IMR-90 (cell line): Measurements from ENCODE around the gene STXBP2. TPM values are rescaled to one million over a fixed set of nuclear protein-coding genes. Genes with fewer than 3 reads are reported as not detected.

Experiments used
- ATAC-seq: fragments of 200-7000 bp; cut with Tn5 transposase; 2 replicates; pipeline ENCODE4 v1.9.1; 2020; ENCODE audit warnings: low read depth, mild to moderate bottlenecking, moderate library complexity
- BruUV-seq: library from RNA; stranded (reverse); fragments of 400-500 nt; replicated peaks from 2 replicates; lab custom pipeline; 2021; lab: Mats Ljungman, UMichigan
- CTCF ChIA-PET: fragments of 300-600 bp; formaldehyde crosslinking; extraction: SDS; loops from one replicate; lab custom pipeline; 2021; ENCODE audit warnings: antibody characterized with exemption; lab: Yijun Ruan, JAX
- POLR2A ChIA-PET: fragments of 300-600 bp; sonication (Branson Sonifier 250); formaldehyde crosslinking; loops from one replicate; lab custom pipeline; 2022; ENCODE audit warnings: antibody characterized with exemption; ENCODE audit not compliant: unreplicated experiment; lab: Charles Lee
- DNase-seq: peaks from one replicate; pipeline ENCODE4 v3.0.0; 2013
- H2AFZ ChIP-seq: replicated peaks from 2 replicates; pipeline ENCODE3; 2013; ENCODE audit warnings: low read length, mild to moderate bottlenecking; ENCODE audit not compliant: poor library complexity
- H2AK5ac ChIP-seq: 2 replicates; pipeline ENCODE4 v1.6.1; 2013; ENCODE audit warnings: low read depth, low read length, inconsistent platforms
- H2AK9ac ChIP-seq: replicated peaks from 2 replicates; pipeline ENCODE3; 2013; ENCODE audit warnings: mild to moderate bottlenecking, low read depth, low read length, moderate library complexity; ENCODE audit not compliant: poor library complexity
- H2BK120ac ChIP-seq: 2 replicates; pipeline ENCODE4 v1.6.1; 2013; ENCODE audit warnings: low read depth, low read length, inconsistent platforms
- H2BK15ac ChIP-seq: 3 replicates; pipeline ENCODE4 v1.6.1; 2013; ENCODE audit warnings: low read depth, low read length, inconsistent platforms
- H2BK20ac ChIP-seq: 2 replicates; pipeline ENCODE4 v1.6.1; 2013; ENCODE audit warnings: low read depth, mild to moderate bottlenecking, inconsistent platforms, low read length, moderate library complexity
- H2BK5ac ChIP-seq: 2 replicates; pipeline ENCODE4 v1.6.1; 2013; ENCODE audit warnings: mild to moderate bottlenecking, low read depth, low read length, inconsistent platforms; ENCODE audit not compliant: poor library complexity, severe bottlenecking
- H3K14ac ChIP-seq: replicated peaks from 2 replicates; pipeline ENCODE4 v1.6.1; 2013; ENCODE audit warnings: low read depth, low read length, inconsistent platforms
- H3K18ac ChIP-seq: 2 replicates; pipeline ENCODE4 v1.6.1; 2013; ENCODE audit warnings: low read depth, low read length, control low read depth
- H3K23ac ChIP-seq: 2 replicates; pipeline ENCODE4 v1.6.1; 2013; ENCODE audit warnings: low read depth, low read length, inconsistent platforms
- H3K27ac ChIP-seq: 2 replicates; pipeline ENCODE4 v1.5.1; 2013; ENCODE audit warnings: mild to moderate bottlenecking, control low read depth, low read length; ENCODE audit not compliant: insufficient read depth
- H3K27me3 ChIP-seq: 2 replicates; pipeline ENCODE4 v1.6.1; 2013; ENCODE audit warnings: low read length; ENCODE audit not compliant: control insufficient read depth, insufficient read depth
- H3K36me3 ChIP-seq: 2 replicates; pipeline ENCODE4 v1.6.1; 2013; ENCODE audit warnings: low read length, mixed read lengths; ENCODE audit not compliant: control insufficient read depth, insufficient read depth
- H3K4ac ChIP-seq: 2 replicates; pipeline ENCODE4 v1.6.1; 2013; ENCODE audit warnings: low read depth, low read length, inconsistent platforms
- H3K4me1 ChIP-seq: 2 replicates; pipeline ENCODE4 v1.6.1; 2013; ENCODE audit warnings: low read length, mixed read lengths; ENCODE audit not compliant: control insufficient read depth, insufficient read depth
- H3K4me2 ChIP-seq: 2 replicates; pipeline ENCODE4 v1.6.1; 2013; ENCODE audit warnings: low read depth, mild to moderate bottlenecking, control low read depth, low read length, moderate library complexity
- H3K4me3 ChIP-seq: 2 replicates; pipeline ENCODE4 v1.5.1; 2013; ENCODE audit warnings: low read depth, mild to moderate bottlenecking, control low read depth, low read length, moderate library complexity; ENCODE audit not compliant: insufficient read depth
- H3K56ac ChIP-seq: 2 replicates; pipeline ENCODE4 v1.6.1; 2013; ENCODE audit warnings: low read length, inconsistent platforms; ENCODE audit not compliant: insufficient read depth; ENCODE audit errors: extremely low read depth
- H3K79me1 ChIP-seq, 2 experiments: 2 replicates each; pipeline ENCODE4 v1.6.1; 2013; ENCODE audit warnings: low read length in 2 of 2, inconsistent platforms in 1 of 2, low read depth in 1 of 2
- H3K9ac ChIP-seq: 2 replicates; pipeline ENCODE4 v1.6.1; 2013; ENCODE audit warnings: low read depth, low read length, control low read depth
- H3K9me1 ChIP-seq: 2 replicates; pipeline ENCODE4 v1.6.1; 2013; ENCODE audit warnings: low read length, inconsistent platforms; ENCODE audit not compliant: insufficient read depth
- H3K9me3 ChIP-seq: 2 replicates; pipeline ENCODE4 v1.6.1; 2013; ENCODE audit warnings: low read length; ENCODE audit not compliant: control insufficient read depth, insufficient read depth
- H4K20me1 ChIP-seq: 2 replicates; pipeline ENCODE4 v1.6.1; 2013; ENCODE audit warnings: low read length, inconsistent platforms; ENCODE audit not compliant: insufficient read depth
- H4K5ac ChIP-seq: 2 replicates; pipeline ENCODE4 v1.6.1; 2013; ENCODE audit warnings: mild to moderate bottlenecking, low read depth, low read length, control low read depth
- H4K8ac ChIP-seq, 2 experiments: 2 replicates each; pipeline ENCODE4 v1.6.1; 2013; ENCODE audit warnings: low read depth in 2 of 2, low read length in 2 of 2, control low read depth in 1 of 2, inconsistent platforms in 1 of 2
- H4K91ac ChIP-seq: 2 replicates; pipeline ENCODE4 v1.6.1; 2013; ENCODE audit warnings: low read depth, low read length, inconsistent platforms; ENCODE audit not compliant: insufficient read depth
- RAD21 ChIP-seq: IDR thresholded peaks from 2 replicates; pipeline ENCODE4 v1.6.1; 2012; ENCODE audit warnings: low read length, improper control_type of control experiment
- WGBS, 2 experiments: methylation state at CpG; one replicate each; pipeline versions ENCODE4 v1.1.5 to v1.1.7; 2013; ENCODE audit warnings: missing lambda C conversion rate in 2 of 2; ENCODE audit not compliant: insufficient read length in 1 of 2; ENCODE audit errors: extremely low coverage in 2 of 2; 5-methylcytosine and 5-hydroxymethylcytosine counted together
- dilution Hi-C: fragments of 300-500 bp; cut with HindIII; formaldehyde crosslinking; loops from one replicate; pipeline ENCODE4 v1.14.3; 2018; ENCODE audit warnings: low sequenced_read_pairs; ENCODE audit not compliant: unreplicated experiment
- in situ Hi-C: fragments of 300-500 bp; cut with MboI; formaldehyde crosslinking; loops from 3 replicates; pipeline ENCODE4 v1.14.3; 2019; ENCODE audit warnings: low sequenced_read_pairs, inconsistent platforms, mixed read lengths
- intact Hi-C: fragments of 100-400 bp; cut with micrococcal nuclease; formaldehyde crosslinking; loops from 2 replicates; pipeline ENCODE4 v1.10.0; 2022
- polyA plus RNA-seq, 3 experiments: library from polyadenylated mRNA; depleted of rRNA; stranded (reverse); fragments of >200 nt; gene quantifications; 2 replicates each; pipeline ENCODE4 v1.2.3, GENCODE V29; 2012; ENCODE audit warnings: low replicate concordance in 1 of 3
- total RNA-seq: library from RNA; depleted of rRNA; stranded (reverse); fragments of >200 nt; gene quantifications from 2 replicates; pipeline ENCODE4 v1.2.3, GENCODE V29; 2012
- TF ChIP-seq, protein P1 (sequence below): conservative IDR thresholded peaks from 2 replicates; pipeline ENCODE4 v1.5.1; 2012; ENCODE audit warnings: mild to moderate bottlenecking, low read depth, low read length, improper control_type of control experiment

STXBP2 gene
- total and polyA plus RNA-seq, 2 of the 4 experiments (the other 2 are of a cell fraction) = 3.9 to 12.6 TPM

DNA sequence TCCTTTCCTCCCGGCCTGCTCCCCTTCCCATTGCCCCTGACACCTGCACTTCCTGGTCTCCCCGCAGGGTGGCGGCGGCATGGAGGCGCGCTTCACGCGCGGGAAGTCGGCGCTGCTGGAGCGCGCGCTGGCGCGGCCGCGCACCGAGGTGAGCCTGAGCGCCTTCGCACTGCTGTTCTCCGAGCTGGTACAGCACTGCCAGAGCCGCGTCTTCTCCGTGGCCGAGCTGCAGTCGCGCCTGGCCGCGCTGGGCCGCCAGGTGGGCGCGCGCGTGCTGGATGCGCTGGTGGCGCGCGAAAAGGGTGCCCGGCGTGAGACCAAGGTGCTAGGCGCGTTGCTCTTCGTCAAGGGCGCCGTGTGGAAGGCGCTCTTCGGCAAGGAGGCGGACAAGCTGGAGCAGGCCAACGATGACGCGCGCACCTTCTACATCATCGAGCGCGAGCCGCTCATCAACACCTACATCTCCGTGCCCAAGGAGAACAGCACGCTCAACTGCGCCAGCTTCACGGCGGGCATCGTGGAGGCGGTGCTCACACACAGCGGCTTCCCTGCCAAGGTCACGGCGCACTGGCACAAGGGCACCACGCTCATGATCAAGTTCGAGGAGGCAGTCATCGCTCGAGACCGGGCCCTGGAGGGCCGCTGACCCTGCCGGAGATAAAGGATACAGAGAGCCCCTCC is 45.4 kb downstream of the STXBP2 start:
- H4K91ac ChIP-seq = no peak overlapping the region
- intact Hi-C loops (no loop called here), dilution Hi-C loops (no loop called here), in situ Hi-C loops (loop anchor here (10.0 kb wide), 1 partner anchor 112 kb away; no protein-coding TSS in a partner anchor)
- peak overlapping the region; percentile 78 for H2AK5ac ChIP-seq
- ChIA-PET CTCF (no interaction called here), POLR2A (no interaction called here)
- peaks cover 3% of the 10 kb centered on the region for H3K9me1 ChIP-seq
- H3K4me3 ChIP-seq = no peak overlapping the region; the same call in 1 of the 2 replicates
- H4K8ac ChIP-seq = peak overlapping the region in 1 of 2 experiments; percentile 72; a peak in 2 of 4 replicates
- no TSS peak for BruUV-seq
- no peak overlapping the region for H3K18ac ChIP-seq
- peaks cover 0 to 28% of the 10 kb centered on the region in 2 experiments; a peak in 3 of 4 replicates for H3K79me1 ChIP-seq
- peak overlapping the region; percentile 82 for H3K4me2 ChIP-seq
- no peak overlapping the region for H2BK15ac ChIP-seq
- no peak overlapping the region for H3K27ac ChIP-seq
- H4K5ac ChIP-seq = no peak overlapping the region
- DNase-seq = no peak
- no peak overlapping the region for H3K14ac ChIP-seq
- peaks cover 4% of the 10 kb centered on the region; the same call in 1 of the 2 replicates for H3K4me1 ChIP-seq
- H3K23ac ChIP-seq = no peak overlapping the region
- no peak for TF ChIP-seq RAD21
- TF ChIP-seq, protein P1, sequence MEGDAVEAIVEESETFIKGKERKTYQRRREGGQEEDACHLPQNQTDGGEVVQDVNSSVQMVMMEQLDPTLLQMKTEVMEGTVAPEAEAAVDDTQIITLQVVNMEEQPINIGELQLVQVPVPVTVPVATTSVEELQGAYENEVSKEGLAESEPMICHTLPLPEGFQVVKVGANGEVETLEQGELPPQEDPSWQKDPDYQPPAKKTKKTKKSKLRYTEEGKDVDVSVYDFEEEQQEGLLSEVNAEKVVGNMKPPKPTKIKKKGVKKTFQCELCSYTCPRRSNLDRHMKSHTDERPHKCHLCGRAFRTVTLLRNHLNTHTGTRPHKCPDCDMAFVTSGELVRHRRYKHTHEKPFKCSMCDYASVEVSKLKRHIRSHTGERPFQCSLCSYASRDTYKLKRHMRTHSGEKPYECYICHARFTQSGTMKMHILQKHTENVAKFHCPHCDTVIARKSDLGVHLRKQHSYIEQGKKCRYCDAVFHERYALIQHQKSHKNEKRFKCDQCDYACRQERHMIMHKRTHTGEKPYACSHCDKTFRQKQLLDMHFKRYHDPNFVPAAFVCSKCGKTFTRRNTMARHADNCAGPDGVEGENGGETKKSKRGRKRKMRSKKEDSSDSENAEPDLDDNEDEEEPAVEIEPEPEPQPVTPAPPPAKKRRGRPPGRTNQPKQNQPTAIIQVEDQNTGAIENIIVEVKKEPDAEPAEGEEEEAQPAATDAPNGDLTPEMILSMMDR = 0 out of 2 replicates have a peak, but pooled peaks have one; percentile 11
- no peaks in the 10 kb centered on the region for H3K9me3 ChIP-seq
- H2BK20ac ChIP-seq = no peak overlapping the region
- ATAC-seq = no peak
- H4K20me1 ChIP-seq = peaks cover 14% of the 10 kb centered on the region
- peak overlapping the region; percentile 49; the same call in 1 of the 2 replicates for H3K9ac ChIP-seq
- peaks cover 11% of the 10 kb centered on the region; the same call in 1 of the 2 replicates for H3K36me3 ChIP-seq
- peak overlapping the region; percentile 100 for H2AFZ ChIP-seq
- 73% methylated on average over 62 of the region's 74 CpGs; no CpG with 5 or more reads in 1 of the 2 experiments for WGBS, 2 experiments
- H2BK5ac ChIP-seq = no peak overlapping the region
- H2AK9ac ChIP-seq = peak overlapping the region; percentile 99
- H3K27me3 ChIP-seq = peaks cover 3% of the 10 kb centered on the region; the same call in 1 of the 2 replicates
- H3K56ac ChIP-seq = no peak overlapping the region
- H3K4ac ChIP-seq = no peak overlapping the region
- no peak overlapping the region for H2BK120ac ChIP-seq
